ENCODE measurements around the gene DLL1.

DNA sequence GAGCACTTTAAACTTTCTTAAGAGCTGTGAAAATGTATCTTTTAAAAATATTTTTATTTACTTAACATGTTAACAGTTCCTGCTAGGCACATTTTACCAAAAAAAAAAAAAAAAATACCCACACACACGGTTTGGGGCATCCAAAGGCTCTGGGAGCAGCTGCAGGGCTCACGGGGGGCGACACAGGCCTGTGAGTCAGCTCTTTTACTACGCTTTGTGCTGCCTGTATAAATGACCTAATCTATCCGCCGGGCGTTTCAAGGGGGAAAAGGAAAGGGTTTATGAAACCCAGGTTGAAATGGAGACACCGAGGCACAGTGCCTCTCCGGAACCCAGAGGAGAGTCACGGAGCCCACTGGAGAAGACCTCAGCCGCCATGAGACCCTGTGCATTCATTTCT is 40.4 kb downstream of the DLL1 start:
- TF ChIP-seq, protein P1, sequence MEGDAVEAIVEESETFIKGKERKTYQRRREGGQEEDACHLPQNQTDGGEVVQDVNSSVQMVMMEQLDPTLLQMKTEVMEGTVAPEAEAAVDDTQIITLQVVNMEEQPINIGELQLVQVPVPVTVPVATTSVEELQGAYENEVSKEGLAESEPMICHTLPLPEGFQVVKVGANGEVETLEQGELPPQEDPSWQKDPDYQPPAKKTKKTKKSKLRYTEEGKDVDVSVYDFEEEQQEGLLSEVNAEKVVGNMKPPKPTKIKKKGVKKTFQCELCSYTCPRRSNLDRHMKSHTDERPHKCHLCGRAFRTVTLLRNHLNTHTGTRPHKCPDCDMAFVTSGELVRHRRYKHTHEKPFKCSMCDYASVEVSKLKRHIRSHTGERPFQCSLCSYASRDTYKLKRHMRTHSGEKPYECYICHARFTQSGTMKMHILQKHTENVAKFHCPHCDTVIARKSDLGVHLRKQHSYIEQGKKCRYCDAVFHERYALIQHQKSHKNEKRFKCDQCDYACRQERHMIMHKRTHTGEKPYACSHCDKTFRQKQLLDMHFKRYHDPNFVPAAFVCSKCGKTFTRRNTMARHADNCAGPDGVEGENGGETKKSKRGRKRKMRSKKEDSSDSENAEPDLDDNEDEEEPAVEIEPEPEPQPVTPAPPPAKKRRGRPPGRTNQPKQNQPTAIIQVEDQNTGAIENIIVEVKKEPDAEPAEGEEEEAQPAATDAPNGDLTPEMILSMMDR (IDR thresholded peaks at IDR 0.05) = no peak
- TF ChIP-seq POLR2AphosphoS5 (IDR thresholded peaks at IDR 0.05) = no peak

Measured in suprapubic skin (tissue), 3 donors.